ES-I3 (cell line): ENCODE results near the gene TSPO.

Experiments
- H3K36me3 ChIP-seq: 2 replicates; pipeline ENCODE4 v1.6.1; 2013; ENCODE audit warnings: mild to moderate bottlenecking, low read length, control low read depth, moderate library complexity; ENCODE audit not compliant: insufficient read depth
- H3K4me1 ChIP-seq: 2 replicates; pipeline ENCODE4 v1.6.1; 2013; ENCODE audit warnings: mild to moderate bottlenecking, control low read depth, low read length; ENCODE audit not compliant: insufficient read depth
- H3K9ac ChIP-seq: 2 replicates; pipeline ENCODE4 v1.6.1; 2013; ENCODE audit warnings: low read depth, mild to moderate bottlenecking, low read length, moderate library complexity
- H3K9me3 ChIP-seq: 2 replicates; pipeline ENCODE4 v1.6.1; 2013; ENCODE audit warnings: mild to moderate bottlenecking, low read length, moderate library complexity; ENCODE audit not compliant: control insufficient read depth, insufficient read depth

TSPO gene

GRCh38 chr22:43173976-43174720, 22.8 kb downstream of the TSPO start:
- no peaks in the 10 kb centered on the region for H3K4me1 ChIP-seq
- H3K9ac ChIP-seq = no peak overlapping the region
- peaks cover 15% of the 10 kb centered on the region for H3K36me3 ChIP-seq
- H3K9me3 ChIP-seq = no peaks in the 10 kb centered on the region

DNA sequence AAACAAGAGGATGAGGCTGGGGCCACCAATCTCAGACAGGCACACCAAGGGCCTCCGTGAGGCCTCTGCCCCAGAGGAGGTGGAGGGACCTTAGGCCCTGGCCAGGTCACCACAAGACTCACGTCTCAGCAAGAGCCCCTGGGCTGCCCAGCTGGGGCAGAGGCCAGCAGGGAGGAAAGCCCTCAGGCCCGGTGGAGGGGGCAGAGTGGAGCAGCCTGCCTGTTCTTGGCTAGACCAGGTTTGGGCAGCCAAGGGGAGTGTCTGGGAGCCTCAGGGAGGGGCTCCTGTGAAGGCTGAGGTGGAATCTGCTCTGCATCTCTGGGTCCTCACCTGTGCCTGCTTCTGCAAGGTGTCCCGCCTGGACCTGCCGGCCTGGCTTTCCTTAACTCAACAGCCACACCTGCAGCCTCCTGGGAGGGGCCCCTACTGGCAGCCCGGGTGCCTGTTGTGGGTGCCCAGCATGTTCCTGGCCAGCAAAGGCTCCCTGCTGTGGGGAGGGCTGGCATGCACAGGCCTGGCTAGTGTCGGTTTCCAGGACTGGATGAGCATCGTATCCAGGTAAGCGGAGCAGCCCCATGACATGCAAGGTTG, 23.7 kb downstream of the TSPO start:
- Histone ChIP-seq H3K36me3 (peaks cover 15% of the 10 kb centered on the region), H3K9me3 (no peaks in the 10 kb centered on the region), H3K4me1 (no peaks in the 10 kb centered on the region), H3K9ac (no peak overlapping the region)

GRCh38 chr22:43176090-43176489, 24.7 kb downstream of the TSPO start:
- Histone ChIP-seq H3K9me3 (no peaks in the 10 kb centered on the region), H3K36me3 (peaks cover 14% of the 10 kb centered on the region), H3K4me1 (no peaks in the 10 kb centered on the region), H3K9ac (no peak overlapping the region)

DNA sequence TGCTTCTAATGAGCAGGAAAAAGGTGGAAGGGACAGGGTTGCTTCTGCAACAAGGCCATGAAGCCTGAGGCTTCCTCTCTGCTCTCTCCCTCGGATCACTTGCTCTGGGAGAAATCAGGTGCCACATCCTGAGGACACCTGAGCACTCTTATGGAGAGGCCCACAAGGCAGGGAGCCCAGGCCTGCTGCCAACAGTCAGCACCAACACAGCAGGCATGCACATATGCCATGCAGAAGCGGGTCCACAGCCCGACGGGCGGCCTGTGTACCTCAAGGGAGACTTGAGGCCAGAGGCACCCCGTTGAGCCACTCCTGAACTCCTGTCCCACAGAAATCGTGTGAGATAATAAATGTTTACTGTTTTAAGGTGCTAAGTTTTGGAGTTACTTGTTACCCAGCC, 26.1 kb downstream of the TSPO start:
- H3K4me1 ChIP-seq = no peaks in the 10 kb centered on the region
- H3K36me3 ChIP-seq = peaks cover 12% of the 10 kb centered on the region
- no peak overlapping the region for H3K9ac ChIP-seq
- no peaks in the 10 kb centered on the region for H3K9me3 ChIP-seq

- no peaks in the 10 kb centered on the region for H3K9me3 ChIP-seq
- peaks cover 7% of the 10 kb centered on the region for H3K36me3 ChIP-seq
- H3K4me1 ChIP-seq = no peaks in the 10 kb centered on the region
- H3K9ac ChIP-seq = no peak overlapping the region
Observed at GRCh38 chr22:43179146-43179910, 28.0 kb downstream of the TSPO start.

DNA sequence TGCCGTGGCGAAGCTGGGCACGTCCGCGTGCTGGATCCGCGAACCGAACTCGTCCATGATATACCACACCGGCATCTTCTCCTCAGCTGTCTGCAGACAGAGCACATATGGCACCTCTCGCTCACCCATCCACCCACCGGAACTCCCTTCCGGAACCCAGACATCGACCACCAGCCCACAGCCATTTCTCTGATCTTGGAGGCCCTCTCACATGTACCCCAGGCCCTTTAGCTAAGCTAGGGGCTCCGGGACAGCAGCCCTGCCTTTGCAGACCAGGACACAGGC, 28.5 kb downstream of the TSPO start:
- H3K4me1 ChIP-seq = no peaks in the 10 kb centered on the region
- H3K9ac ChIP-seq = no peak overlapping the region
- H3K36me3 ChIP-seq = peaks cover 7% of the 10 kb centered on the region
- no peaks in the 10 kb centered on the region for H3K9me3 ChIP-seq

DNA sequence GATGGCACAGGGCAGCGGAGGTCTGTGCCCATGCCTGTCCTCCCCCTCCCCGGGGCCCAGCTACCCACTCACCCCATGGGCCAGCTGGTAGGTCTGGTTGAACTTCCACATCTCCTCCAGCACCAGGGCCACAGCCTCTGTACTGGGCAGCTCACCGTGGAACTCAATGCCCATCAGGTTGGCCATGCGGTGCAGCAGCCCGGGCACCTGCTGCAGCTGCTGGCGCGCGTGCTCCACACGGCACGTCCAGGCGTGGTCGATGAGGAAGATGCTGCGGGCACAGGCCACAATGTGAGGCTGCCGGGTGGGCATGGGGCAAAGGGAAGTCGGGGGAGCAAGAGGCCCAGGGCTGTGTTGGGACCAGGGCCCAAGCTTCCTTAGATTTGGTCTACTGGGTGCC, 29.3 kb downstream of the TSPO start:
- no peaks in the 10 kb centered on the region for H3K9me3 ChIP-seq
- peaks cover 4% of the 10 kb centered on the region; the same call in 1 of the 2 replicates for H3K4me1 ChIP-seq
- no peak overlapping the region for H3K9ac ChIP-seq
- H3K36me3 ChIP-seq = peaks cover 7% of the 10 kb centered on the region

GRCh38 chr22:43181321-43182076, 30.1 kb downstream of the TSPO start:
- H3K9me3 ChIP-seq = no peaks in the 10 kb centered on the region
- peaks cover 7% of the 10 kb centered on the region for H3K36me3 ChIP-seq
- peaks cover 6% of the 10 kb centered on the region; the same call in 1 of the 2 replicates for H3K4me1 ChIP-seq
- H3K9ac ChIP-seq = no peak overlapping the region

GRCh38 chr22:43182118-43182517, 30.8 kb downstream of the TSPO start:
- Histone ChIP-seq H3K36me3 (peaks cover 7% of the 10 kb centered on the region), H3K9ac (no peak overlapping the region)

GRCh38 chr22:43182726-43183125, 31.4 kb downstream of the TSPO start:
- H3K9ac ChIP-seq = no peak overlapping the region

More at GRCh38 chr22:43182118-43182517, 30.8 kb downstream of the TSPO start:
- no peaks in the 10 kb centered on the region for H3K9me3 ChIP-seq
- peaks cover 6% of the 10 kb centered on the region; the same call in 1 of the 2 replicates for H3K4me1 ChIP-seq

GRCh38 chr22:43183496-43184277, 32.3 kb downstream of the TSPO start:
- peaks cover 5% of the 10 kb centered on the region for H3K36me3 ChIP-seq
- H3K9ac ChIP-seq = no peak overlapping the region
- H3K9me3 ChIP-seq = no peaks in the 10 kb centered on the region
- peaks cover 7% of the 10 kb centered on the region; the same call in 1 of the 2 replicates for H3K4me1 ChIP-seq

More at GRCh38 chr22:43182726-43183125, 31.4 kb downstream of the TSPO start:
- H3K9me3 ChIP-seq = no peaks in the 10 kb centered on the region
- peaks cover 7% of the 10 kb centered on the region for H3K36me3 ChIP-seq
- H3K4me1 ChIP-seq = peaks cover 6% of the 10 kb centered on the region; the same call in 1 of the 2 replicates

DNA sequence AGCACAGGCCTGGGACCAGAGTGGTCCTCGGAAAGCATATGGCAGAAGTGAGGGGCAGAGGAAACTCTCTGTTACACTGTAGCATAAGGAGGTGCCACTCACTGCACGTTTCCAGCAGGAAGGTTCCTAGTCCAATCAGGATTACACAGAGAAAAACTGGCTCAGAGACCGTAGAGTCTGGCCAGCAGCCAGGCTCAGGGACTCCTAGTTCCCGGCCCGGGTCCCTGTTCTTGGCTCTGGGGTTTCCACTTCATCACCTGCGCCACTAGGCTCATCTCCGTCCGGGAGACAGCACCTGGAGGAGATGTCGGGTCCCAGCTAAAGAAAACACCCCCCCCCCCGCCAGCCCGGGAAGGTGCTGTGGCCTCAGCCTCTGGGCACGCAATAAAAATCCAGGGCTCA, 34.5 kb downstream of the TSPO start:
- peaks cover 11% of the 10 kb centered on the region; the same call in 1 of the 2 replicates for H3K4me1 ChIP-seq
- peak overlapping the region; percentile 52 for H3K9ac ChIP-seq
- H3K36me3 ChIP-seq = peaks cover 3% of the 10 kb centered on the region; the same call in 1 of the 2 replicates
- no peaks in the 10 kb centered on the region for H3K9me3 ChIP-seq

GRCh38 chr22:43186272-43187170, 35.2 kb downstream of the TSPO start, which contains the start of gene TTLL12:
Gene TTLL12, minus strand, starts transcription at chr22:43187134. Its CDS starts 65 bp downstream, at chr22:43187069.
- H3K4me1 ChIP-seq = peaks cover 11% of the 10 kb centered on the region; the same call in 1 of the 2 replicates
- peak within 1 kb of the TSS; percentile 58 for H3K9ac ChIP-seq
- H3K36me3 ChIP-seq = no peaks in the 10 kb centered on the region
- no peaks in the 10 kb centered on the region for H3K9me3 ChIP-seq
